Measurements from ENCODE around the gene WDR44. TPM values are rescaled to one million over a fixed set of nuclear protein-coding genes. Genes with fewer than 3 reads are reported as not detected.
A peak's percentile ranks its signal among the peaks of the same experiment; 100 is the strongest.
"Not testable (repeated sequence)": the region's sequence is repeated elsewhere in the genome, so short reads cannot be mapped to it uniquely, and the experiment has no call there.

WDR44 gene, protein sequence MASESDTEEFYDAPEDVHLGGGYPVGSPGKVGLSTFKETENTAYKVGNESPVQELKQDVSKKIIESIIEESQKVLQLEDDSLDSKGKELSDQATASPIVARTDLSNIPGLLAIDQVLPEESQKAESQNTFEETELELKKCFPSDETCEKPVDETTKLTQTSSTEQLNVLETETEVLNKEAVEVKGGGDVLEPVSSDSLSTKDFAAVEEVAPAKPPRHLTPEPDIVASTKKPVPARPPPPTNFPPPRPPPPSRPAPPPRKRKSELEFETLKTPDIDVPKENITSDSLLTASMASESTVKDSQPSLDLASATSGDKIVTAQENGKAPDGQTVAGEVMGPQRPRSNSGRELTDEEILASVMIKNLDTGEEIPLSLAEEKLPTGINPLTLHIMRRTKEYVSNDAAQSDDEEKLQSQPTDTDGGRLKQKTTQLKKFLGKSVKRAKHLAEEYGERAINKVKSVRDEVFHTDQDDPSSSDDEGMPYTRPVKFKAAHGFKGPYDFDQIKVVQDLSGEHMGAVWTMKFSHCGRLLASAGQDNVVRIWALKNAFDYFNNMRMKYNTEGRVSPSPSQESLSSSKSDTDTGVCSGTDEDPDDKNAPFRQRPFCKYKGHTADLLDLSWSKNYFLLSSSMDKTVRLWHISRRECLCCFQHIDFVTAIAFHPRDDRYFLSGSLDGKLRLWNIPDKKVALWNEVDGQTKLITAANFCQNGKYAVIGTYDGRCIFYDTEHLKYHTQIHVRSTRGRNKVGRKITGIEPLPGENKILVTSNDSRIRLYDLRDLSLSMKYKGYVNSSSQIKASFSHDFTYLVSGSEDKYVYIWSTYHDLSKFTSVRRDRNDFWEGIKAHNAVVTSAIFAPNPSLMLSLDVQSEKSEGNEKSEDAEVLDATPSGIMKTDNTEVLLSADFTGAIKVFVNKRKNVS
- 10.5 and 16.2 TPM in 2 replicates for total RNA-seq (2014; rRNA removed)
- Bru-seq, nascent RNA: percentile 80 among the genes with signal in this experiment
- BruChase-seq, experiment 1, labeled RNA remaining after a 6-hour chase: percentile 77 among the genes with signal in this experiment
- percentile 82 among the genes with signal in this experiment for BruChase-seq, experiment 2, labeled RNA remaining after a 2-hour chase
- long read RNA-seq, full-length matches to known transcripts: 24 of 48 reads
- long read RNA-seq, partial matches to known transcripts: 13 of 48 reads
- long read RNA-seq, other reads (novel, unspliced or antisense): 11 of 48 reads

GRCh38 chrX:118345464-118346257, at the start of gene WDR44:
Gene WDR44, plus strand, starts transcription at chrX:118346106. Its CDS starts 398 bp downstream, at chrX:118346504.
- H4K20me1 ChIP-seq (ENCODE audit: low read length): peaks cover 25% of the 10 kb centered on the region
- CTCF ChIA-PET: no interaction called here
- POLR2A ChIA-PET (ENCODE audit: unreplicated experiment): interaction anchor here (0.6 kb wide), 1 partner anchor 205 kb away, joined by 3 read pairs; no protein-coding TSS in a partner anchor
- H3K36me3 ChIP-seq (ENCODE audit: low read depth, low read length): no peaks in the 10 kb centered on the region
- ATAC-seq (peak; percentile 86), DNase-seq (peak; percentile 96)
- peak within 1 kb of the TSS; percentile 100 for H3K27ac ChIP-seq (ENCODE audit: low read length)
- peaks cover 46% of the 10 kb centered on the region for H3K79me2 ChIP-seq (ENCODE audit: low read length)
- TSS peak; percentile 95 for BruUV-seq (replicated peaks)
- TF ChIP-seq EZH2 (IDR thresholded peaks at IDR 0.05; ENCODE audit: low read length, unreplicated experiment): no peak
- no peak for TF ChIP-seq EZH2phosphoT487 (IDR thresholded peaks at IDR 0.05; ENCODE audit: borderline replicate concordance, low read length)
- no peak for TF ChIP-seq CTCF (conservative IDR thresholded peaks at IDR 0.05; ENCODE audit: low read depth, low read length)
- H3K9me2 ChIP-seq (replicated peaks; ENCODE audit: low read length): no peaks in the 10 kb centered on the region
- no peaks in the 10 kb centered on the region for H3K27me3 ChIP-seq (ENCODE audit: low read length)
- H3K4me1 ChIP-seq (ENCODE audit: insufficient read depth, low read length): peaks cover 20% of the 10 kb centered on the region
- no peaks in the 10 kb centered on the region for H3K9me3 ChIP-seq (ENCODE audit: low read length)
- intact Hi-C loops (cut with micrococcal nuclease): loop anchor here (2.0 to 5.0 kb wide), 2 partner anchors 15 to 353 kb away; no protein-coding TSS in a partner anchor
- H3K9ac ChIP-seq (ENCODE audit: low read length): peak within 1 kb of the TSS; percentile 98
- peak within 1 kb of the TSS; percentile 97 for H3K4me2 ChIP-seq (ENCODE audit: low read length)
- no peaks in the 10 kb centered on the region for H3F3A ChIP-seq (ENCODE audit: low read length, unreplicated experiment)
- H2AFZ ChIP-seq (ENCODE audit: low read length): peak within 1 kb of the TSS; percentile 90
- peak within 1 kb of the TSS; percentile 96 for H3K4me3 ChIP-seq (ENCODE audit: low read length)

- intact Hi-C loops (cut with micrococcal nuclease); H2AFZ ChIP-seq (ENCODE audit: low read length); BruUV-seq (replicated peaks); DNase-seq; H3K79me2 ChIP-seq (ENCODE audit: low read length); H3K27ac ChIP-seq (ENCODE audit: low read length); CTCF ChIA-PET; ATAC-seq; H3K27me3 ChIP-seq (ENCODE audit: low read length); H3F3A ChIP-seq (ENCODE audit: low read length, unreplicated experiment); H3K4me2 ChIP-seq (ENCODE audit: low read length); H3K9me2 ChIP-seq (replicated peaks; ENCODE audit: low read length); H3K4me3 ChIP-seq (ENCODE audit: low read length); H3K4me1 ChIP-seq (ENCODE audit: insufficient read depth, low read length); H3K9me3 ChIP-seq (ENCODE audit: low read length); H3K36me3 ChIP-seq (ENCODE audit: low read depth, low read length); H4K20me1 ChIP-seq (ENCODE audit: low read length); POLR2A ChIA-PET (ENCODE audit: unreplicated experiment); H3K9ac ChIP-seq (ENCODE audit: low read length): not testable (repeated sequence)
Observed at GRCh38 chrX:118305827-118306226, 40.1 kb upstream of the WDR44 start.

Measured in PC-3 (cell line).